ENCODE measurements around the gene ANKRD17. TPM values are rescaled to one million over a fixed set of nuclear protein-coding genes. Genes with fewer than 3 reads are reported as not detected.
"Not testable (repeated sequence)": the region's sequence is repeated elsewhere in the genome, so short reads cannot be mapped to it uniquely, and the experiment has no call there.

ANKRD17 gene
- total and polyA plus RNA-seq, 9 of the 15 experiments (the other 6 are each of a cell fraction or from before 2014, with no cell fraction given), result 25.5 to 86.9 (median 52.2) TPM

- H3K9ac ChIP-seq (ENCODE audit: insufficient read depth in 1 of 2, low read depth in 2 of 2, low read length in 2 of 2), result peak overlapping the region; percentile 26 to 98; a peak in 1 of 4 replicates
- peaks cover 59% of the 10 kb centered on the region for H3K36me3 ChIP-seq (ENCODE audit: control insufficient read depth, insufficient read depth, low read length)
- H3K4me2 ChIP-seq (ENCODE audit: insufficient read depth, low read length), result peak overlapping the region; percentile 56
- ATAC-seq; DNase-seq (ENCODE audit: extremely low read depth in 1 of 4, low spot score in 3 of 4); BruUV-seq (replicated peaks); in situ Hi-C loops (cut with MboI); CTCF ChIA-PET (ENCODE audit: low intra/inter-chr PET ratio); FAIRE-seq; H3K9me1 ChIP-seq (ENCODE audit: control insufficient read depth, insufficient read depth, low read length); H2AFZ ChIP-seq (ENCODE audit: low read depth, low read length); H3K4me1 ChIP-seq (replicated peaks in 1 of 2; ENCODE audit: control insufficient read depth in 2 of 2, insufficient read depth in 2 of 2, low read length in 2 of 2); H3K27ac ChIP-seq (ENCODE audit: extremely low read depth, low read depth, low read length); H3K9me3 ChIP-seq (replicated peaks; ENCODE audit: control insufficient read depth, insufficient read depth, low read depth, low read length); H3K27me3 ChIP-seq (ENCODE audit: control insufficient read depth in 2 of 2, insufficient read depth in 2 of 2, low read length in 2 of 2): not testable (repeated sequence)
- peak; percentile 68; the same call in 1 of the 2 replicates for TF ChIP-seq TGIF2 (CRISPR knock-in tag; IDR thresholded peaks at IDR 0.05)
- 0 out of 2 replicates have a peak, but pooled peaks have one; percentile 22 for TF ChIP-seq SUPT5H (IDR thresholded peaks at IDR 0.05)
- intact Hi-C loops (cut with micrococcal nuclease), result loop anchor here (5.0 to 10.0 kb wide), 6 partner anchors 34 to 931 kb away; no protein-coding TSS in a partner anchor
- peak overlapping the region; percentile 97; the same call in 1 of the 2 replicates for H3K4me3 ChIP-seq
- H3K79me2 ChIP-seq (ENCODE audit: control insufficient read depth, insufficient read depth, low read length), result peaks cover 100% of the 10 kb centered on the region
- 30% methylated on average over 5 of the region's 8 CpGs for WGBS (ENCODE audit: insufficient coverage, low coverage, missing lambda C conversion rate)
- POLR2A ChIA-PET, result interaction anchor here (0.6 to 1.5 kb wide), 5 partner anchors 9 to 198 kb away, joined by 3 to 5 read pairs (median 4); no protein-coding TSS in a partner anchor
- peaks cover 13% of the 10 kb centered on the region; the same call in 1 of the 2 replicates for H4K20me1 ChIP-seq (replicated peaks; ENCODE audit: control insufficient read depth, insufficient read depth, low read length)
Observed at GRCh38 chr4:73255847-73256246, 2.8 kb downstream of the ANKRD17 start.

GRCh38 chr4:73252001-73252400 lies 6.6 kb downstream of the ANKRD17 start:
- H4K20me1 ChIP-seq (replicated peaks; ENCODE audit: control insufficient read depth, insufficient read depth, low read length), result peaks cover 12% of the 10 kb centered on the region; the same call in 1 of the 2 replicates
- TF ChIP-seq ARNT (IDR thresholded peaks at IDR 0.05), result no peak
- TF ChIP-seq ERF (CRISPR knock-in tag; IDR thresholded peaks at IDR 0.05), result no peak
- no peak for TF ChIP-seq MCM7 (IDR thresholded peaks at IDR 0.05)
- TF ChIP-seq ZNF3 (CRISPR knock-in tag; IDR thresholded peaks at IDR 0.05), result no peak
- no peak for TF ChIP-seq MAZ (CRISPR knock-in tag; conservative IDR thresholded peaks at IDR 0.05 in 1 of 2, IDR thresholded peaks at IDR 0.05 in 1 of 2)
- no peak for TF ChIP-seq KLF6 (CRISPR knock-in tag; IDR thresholded peaks at IDR 0.05; ENCODE audit: borderline replicate concordance)
- no peaks in the 10 kb centered on the region for H3K9me3 ChIP-seq (replicated peaks; ENCODE audit: control insufficient read depth, insufficient read depth, low read depth, low read length)
- intact Hi-C loops (cut with micrococcal nuclease), result loop anchor here (10.0 kb wide), 2 partner anchors 227 to 927 kb away; no protein-coding TSS in a partner anchor
- H2AFZ ChIP-seq (ENCODE audit: low read depth, low read length), result no peak overlapping the region
- FAIRE-seq, result no peak
- no TSS peak for BruUV-seq (replicated peaks)
- peaks cover 0 to 3% of the 10 kb centered on the region in 2 experiments; a peak in 1 of 5 replicates for H3K4me1 ChIP-seq (replicated peaks in 1 of 2; ENCODE audit: control insufficient read depth in 2 of 2, insufficient read depth in 2 of 2, low read length in 2 of 2)
- H3K9ac ChIP-seq (ENCODE audit: insufficient read depth in 1 of 2, low read depth in 2 of 2, low read length in 2 of 2), result no peak overlapping the region
- ChIA-PET POLR2A (interaction anchor here (1.0 kb wide), 1 partner anchor 9 kb away, joined by 3 read pairs; no protein-coding TSS in a partner anchor), CTCF (ENCODE audit: low intra/inter-chr PET ratio) (no interaction called here)
- H3K27me3 ChIP-seq (ENCODE audit: control insufficient read depth in 2 of 2, insufficient read depth in 2 of 2, low read length in 2 of 2), result no peaks in the 10 kb centered on the region
- H3K36me3 ChIP-seq (ENCODE audit: control insufficient read depth, insufficient read depth, low read length), result peaks cover 80% of the 10 kb centered on the region
- no peak for DNase-seq (ENCODE audit: extremely low read depth in 1 of 4, low spot score in 3 of 4)
- H3K79me2 ChIP-seq (ENCODE audit: control insufficient read depth, insufficient read depth, low read length), result peaks cover 100% of the 10 kb centered on the region
- no peak overlapping the region for H3K27ac ChIP-seq (ENCODE audit: extremely low read depth, low read depth, low read length)
- H3K4me2 ChIP-seq (ENCODE audit: insufficient read depth, low read length), result no peak overlapping the region
- in situ Hi-C loops (cut with MboI), result no loop called here
- ATAC-seq, result peak; percentile 47
- H3K9me1 ChIP-seq (ENCODE audit: control insufficient read depth, insufficient read depth, low read length), result no peaks in the 10 kb centered on the region
- no peak overlapping the region for H3K4me3 ChIP-seq
